Liver (tissue), 9 donors: Measurements from ENCODE around the gene DYNC2LI1. TPM values are rescaled to one million over a fixed set of nuclear protein-coding genes. Genes with fewer than 3 reads are reported as not detected.

Experiments
- DNase-seq: peaks from one replicate; pipeline ENCODE4 v3.0.0-alpha.2; 2017; ENCODE audit warnings: low spot score
- H3K27ac ChIP-seq, 2 donors: one replicate each; pipeline ENCODE4 v1.7.0; 2013; ENCODE audit warnings: inconsistent platforms in 2 of 2, low read length in 2 of 2, control low read depth in 1 of 2, low read depth in 1 of 2, mild to moderate bottlenecking in 1 of 2
- H3K27me3 ChIP-seq, 4 donors: one replicate each; pipeline versions ENCODE4 v1.6.1 to v1.7.0; 2013; ENCODE audit warnings: low read length in 3 of 4, inconsistent platforms in 1 of 4, mild to moderate bottlenecking in 1 of 4, moderate library complexity in 1 of 4; ENCODE audit not compliant: control insufficient read depth in 4 of 4, insufficient read depth in 4 of 4
- H3K36me3 ChIP-seq, 4 donors: one replicate each; pipeline versions ENCODE4 v1.6.1 to v1.7.0; 2013; ENCODE audit warnings: low read length in 3 of 4, mild to moderate bottlenecking in 3 of 4, low read depth in 1 of 4, moderate library complexity in 1 of 4; ENCODE audit not compliant: control insufficient read depth in 4 of 4, insufficient read depth in 3 of 4
- H3K4me1 ChIP-seq, 4 donors: one replicate each; pipeline versions ENCODE4 v1.6.1 to v1.7.0; 2013; ENCODE audit warnings: low read length in 3 of 4, mild to moderate bottlenecking in 3 of 4, moderate library complexity in 1 of 4; ENCODE audit not compliant: control insufficient read depth in 4 of 4, insufficient read depth in 4 of 4
- H3K4me3 ChIP-seq, 3 donors: one replicate each; pipeline versions ENCODE4 v1.6.1 to v1.7.0; 2013; ENCODE audit warnings: low read length in 3 of 3, control low read depth in 1 of 3, low read depth in 1 of 3, mild to moderate bottlenecking in 1 of 3
- H3K9ac ChIP-seq, 2 donors: one replicate each; pipeline ENCODE4 v1.7.0; 2013; ENCODE audit warnings: low read length in 2 of 2, mild to moderate bottlenecking in 2 of 2, moderate library complexity in 2 of 2, control low read depth in 1 of 2, low read depth in 1 of 2
- H3K9me3 ChIP-seq, 4 donors: one replicate each; pipeline versions ENCODE4 v1.6.1 to v1.7.0; 2013; ENCODE audit warnings: low read length in 3 of 4; ENCODE audit not compliant: control insufficient read depth in 4 of 4
- FOXA1 ChIP-seq: IDR thresholded peaks from 2 replicates; pipeline ENCODE4 v1.6.1; 2016; ENCODE audit warnings: antibody characterized with exemption
- FOXA2 ChIP-seq: IDR thresholded peaks from 2 replicates; pipeline ENCODE4 v1.6.1; 2016; ENCODE audit warnings: antibody characterized with exemption
- GABPA ChIP-seq, 2 donors: IDR thresholded peaks in 1 of 2; conservative IDR thresholded peaks in 1 of 2; 2 replicates each; pipeline ENCODE4 v1.6.1; 2016; ENCODE audit warnings: antibody characterized with exemption in 2 of 2, mild to moderate bottlenecking in 1 of 2, moderate library complexity in 1 of 2
- HNF4A ChIP-seq, 2 donors: conservative IDR thresholded peaks; 2 replicates each; pipeline ENCODE4 v1.6.1; 2016; ENCODE audit warnings: antibody characterized with exemption in 2 of 2, mild to moderate bottlenecking in 2 of 2
- HNF4G ChIP-seq: IDR thresholded peaks from 2 replicates; pipeline ENCODE4 v1.6.1; 2016; ENCODE audit warnings: antibody characterized with exemption
- JUND ChIP-seq, 2 donors: IDR thresholded peaks; 2 replicates each; pipeline ENCODE4 v1.6.1; 2016; ENCODE audit warnings: antibody characterized with exemption in 2 of 2
- RAD21 ChIP-seq, 2 donors: IDR thresholded peaks; 2 replicates each; pipeline ENCODE4 v1.6.1; 2016; ENCODE audit warnings: antibody characterized with exemption in 2 of 2, mild to moderate bottlenecking in 2 of 2
- RXRA ChIP-seq, 2 donors: IDR thresholded peaks; 2 replicates each; pipeline ENCODE4 v1.6.1; 2017 to 2018; ENCODE audit warnings: antibody characterized with exemption in 2 of 2, mild to moderate bottlenecking in 1 of 2
- SP1 ChIP-seq: IDR thresholded peaks from 2 replicates; pipeline ENCODE4 v1.6.1; 2018; ENCODE audit warnings: antibody characterized with exemption, mild to moderate bottlenecking
- TAF1 ChIP-seq: conservative IDR thresholded peaks from 2 replicates; pipeline ENCODE4 v1.6.1; 2016; ENCODE audit warnings: antibody characterized with exemption, mild to moderate bottlenecking
- YY1 ChIP-seq: IDR thresholded peaks from 2 replicates; pipeline ENCODE4 v1.6.1; 2016; ENCODE audit warnings: antibody characterized with exemption, mild to moderate bottlenecking
- WGBS: extraction: QIAGEN DNeasy Blood & Tissue Kit; methylation state at CpG from one replicate; pipeline ENCODE4 v1.1.7; 2013; 5-methylcytosine and 5-hydroxymethylcytosine counted together
- polyA plus RNA-seq, 2 donors: library from polyadenylated mRNA; stranded (reverse) in 1 of 2; unstranded in 1 of 2; fragments of 200-250 nt in 1 of 2; fragments of >200 nt in 1 of 2; fragmentation: Nextera tagmentation in 1 of 2; extraction: Ambion mirVana in 1 of 2; gene quantifications; one replicate each; pipeline versions ENCODE4 v1.2.1 to v1.2.3, GENCODE V29; 2013 to 2015
- total RNA-seq, 2 donors: library from RNA; depleted of rRNA; stranded (reverse); fragments of >200 nt; gene quantifications; one replicate each; pipeline ENCODE4 v1.2.3, GENCODE V29; 2014
- TF ChIP-seq, protein P1 (sequence below): IDR thresholded peaks from 2 replicates; pipeline ENCODE4 v1.6.1; 2016; ENCODE audit warnings: antibody characterized with exemption
- TF ChIP-seq, protein P2 (sequence below): fragments of 150-350 bp; IDR thresholded peaks from 2 replicates; pipeline ENCODE4 v1.5.1; 2017; ENCODE audit warnings: improper control_type of control experiment, low read depth, low read length; ENCODE audit not compliant: missing input control
- TF ChIP-seq, protein P3 (sequence below): IDR thresholded peaks from 2 replicates; pipeline ENCODE4 v1.6.1; 2016; ENCODE audit warnings: antibody characterized with exemption, mild to moderate bottlenecking
- TF ChIP-seq, protein P4 (sequence below): IDR thresholded peaks from 2 replicates; pipeline ENCODE4 v1.6.1; 2016; ENCODE audit warnings: antibody characterized with exemption
- donor health status: healthy.
- donor health status: healthy.
- donor health status: healthy.
- donor health status: healthy.
- donor health status: healthy.

DYNC2LI1 gene
- total and polyA plus RNA-seq, 4 donors: 5.4 to 6.1 (median 5.7) TPM

DNA sequence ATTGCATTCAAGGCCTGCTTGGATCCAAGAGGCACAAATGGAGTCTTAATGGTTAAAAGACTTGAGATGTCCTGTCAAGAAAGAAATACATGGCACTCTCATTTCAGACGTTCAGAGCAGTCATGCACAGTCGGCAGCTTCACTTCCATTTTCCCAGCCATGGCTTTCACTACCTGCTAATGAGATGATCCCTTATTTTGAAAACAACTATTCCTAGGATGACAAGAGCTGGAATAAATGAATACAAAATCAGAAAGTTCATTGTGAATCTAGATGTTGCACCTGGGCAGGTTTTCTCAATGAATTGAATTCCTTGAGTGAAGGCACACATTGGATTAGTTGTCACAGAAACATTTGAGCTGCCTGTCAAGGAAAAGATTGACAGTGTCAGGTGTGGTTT lies 39.1 kb downstream of the DYNC2LI1 start:
- Histone ChIP-seq H3K27ac (no peak overlapping the region), H3K36me3 (peaks cover 0 to 16% (median 6%) of the 10 kb centered on the region in 4 donors), H3K9ac (no peak overlapping the region), H3K4me3 (no peak overlapping the region), H3K27me3 (no peaks in the 10 kb centered on the region), H3K4me1 (peaks cover 4 to 31% (median 17%) of the 10 kb centered on the region in 4 donors), H3K9me3 (no peaks in the 10 kb centered on the region)
- no peak for DNase-seq
- WGBS: 59% methylated on average over 2 of the region's 2 CpGs
- TF ChIP-seq YY1 (no peak), RXRA (IDR thresholded peaks at IDR 0.05) (no peak), RAD21 (IDR thresholded peaks at IDR 0.05) (no peak), TAF1 (no peak), JUND (IDR thresholded peaks at IDR 0.05) (no peak), HNF4G (no peak)
- TF ChIP-seq, protein P1, sequence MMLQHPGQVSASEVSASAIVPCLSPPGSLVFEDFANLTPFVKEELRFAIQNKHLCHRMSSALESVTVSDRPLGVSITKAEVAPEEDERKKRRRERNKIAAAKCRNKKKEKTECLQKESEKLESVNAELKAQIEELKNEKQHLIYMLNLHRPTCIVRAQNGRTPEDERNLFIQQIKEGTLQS: no peak

DNA sequence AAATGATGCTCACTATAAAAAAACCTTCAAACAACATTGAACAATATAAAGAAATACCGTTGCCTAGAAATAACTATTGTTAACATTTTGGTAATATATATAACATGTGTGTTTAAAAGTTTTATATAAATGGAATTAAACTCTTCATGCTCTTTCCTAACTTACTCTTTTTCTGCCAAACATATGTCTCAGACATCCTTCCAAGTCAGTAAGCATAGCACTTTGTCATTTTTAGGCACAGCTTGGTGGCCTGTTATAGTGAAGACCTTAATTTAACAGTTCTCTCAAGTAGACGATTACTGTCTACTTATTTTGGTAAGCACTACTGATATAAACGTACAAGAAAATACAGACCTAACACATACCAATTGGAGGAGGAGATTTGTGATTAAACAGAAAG lies 40.9 kb downstream of the DYNC2LI1 start:
- Histone ChIP-seq H3K4me1 (peaks cover 2 to 22% (median 4%) of the 10 kb centered on the region in 4 donors), H3K36me3 (peaks cover 0 to 16% (median 6%) of the 10 kb centered on the region in 4 donors), H3K27me3 (no peaks in the 10 kb centered on the region), H3K27ac (no peak overlapping the region), H3K4me3 (no peak overlapping the region), H3K9ac (no peak overlapping the region), H3K9me3 (no peaks in the 10 kb centered on the region)
- TF ChIP-seq GABPA (IDR thresholded peaks at IDR 0.05 in 1 of 2, conservative IDR thresholded peaks at IDR 0.05 in 1 of 2) (no peak), FOXA2 (no peak), FOXA1 (no peak), HNF4G (no peak), RAD21 (IDR thresholded peaks at IDR 0.05) (no peak), SP1 (no peak), HNF4A (conservative IDR thresholded peaks at IDR 0.05) (no peak), YY1 (no peak), RXRA (IDR thresholded peaks at IDR 0.05) (no peak)
- TF ChIP-seq, protein P1: no peak
- TF ChIP-seq, protein P2, sequence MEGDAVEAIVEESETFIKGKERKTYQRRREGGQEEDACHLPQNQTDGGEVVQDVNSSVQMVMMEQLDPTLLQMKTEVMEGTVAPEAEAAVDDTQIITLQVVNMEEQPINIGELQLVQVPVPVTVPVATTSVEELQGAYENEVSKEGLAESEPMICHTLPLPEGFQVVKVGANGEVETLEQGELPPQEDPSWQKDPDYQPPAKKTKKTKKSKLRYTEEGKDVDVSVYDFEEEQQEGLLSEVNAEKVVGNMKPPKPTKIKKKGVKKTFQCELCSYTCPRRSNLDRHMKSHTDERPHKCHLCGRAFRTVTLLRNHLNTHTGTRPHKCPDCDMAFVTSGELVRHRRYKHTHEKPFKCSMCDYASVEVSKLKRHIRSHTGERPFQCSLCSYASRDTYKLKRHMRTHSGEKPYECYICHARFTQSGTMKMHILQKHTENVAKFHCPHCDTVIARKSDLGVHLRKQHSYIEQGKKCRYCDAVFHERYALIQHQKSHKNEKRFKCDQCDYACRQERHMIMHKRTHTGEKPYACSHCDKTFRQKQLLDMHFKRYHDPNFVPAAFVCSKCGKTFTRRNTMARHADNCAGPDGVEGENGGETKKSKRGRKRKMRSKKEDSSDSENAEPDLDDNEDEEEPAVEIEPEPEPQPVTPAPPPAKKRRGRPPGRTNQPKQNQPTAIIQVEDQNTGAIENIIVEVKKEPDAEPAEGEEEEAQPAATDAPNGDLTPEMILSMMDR: no peak
- TF ChIP-seq, protein P3, sequence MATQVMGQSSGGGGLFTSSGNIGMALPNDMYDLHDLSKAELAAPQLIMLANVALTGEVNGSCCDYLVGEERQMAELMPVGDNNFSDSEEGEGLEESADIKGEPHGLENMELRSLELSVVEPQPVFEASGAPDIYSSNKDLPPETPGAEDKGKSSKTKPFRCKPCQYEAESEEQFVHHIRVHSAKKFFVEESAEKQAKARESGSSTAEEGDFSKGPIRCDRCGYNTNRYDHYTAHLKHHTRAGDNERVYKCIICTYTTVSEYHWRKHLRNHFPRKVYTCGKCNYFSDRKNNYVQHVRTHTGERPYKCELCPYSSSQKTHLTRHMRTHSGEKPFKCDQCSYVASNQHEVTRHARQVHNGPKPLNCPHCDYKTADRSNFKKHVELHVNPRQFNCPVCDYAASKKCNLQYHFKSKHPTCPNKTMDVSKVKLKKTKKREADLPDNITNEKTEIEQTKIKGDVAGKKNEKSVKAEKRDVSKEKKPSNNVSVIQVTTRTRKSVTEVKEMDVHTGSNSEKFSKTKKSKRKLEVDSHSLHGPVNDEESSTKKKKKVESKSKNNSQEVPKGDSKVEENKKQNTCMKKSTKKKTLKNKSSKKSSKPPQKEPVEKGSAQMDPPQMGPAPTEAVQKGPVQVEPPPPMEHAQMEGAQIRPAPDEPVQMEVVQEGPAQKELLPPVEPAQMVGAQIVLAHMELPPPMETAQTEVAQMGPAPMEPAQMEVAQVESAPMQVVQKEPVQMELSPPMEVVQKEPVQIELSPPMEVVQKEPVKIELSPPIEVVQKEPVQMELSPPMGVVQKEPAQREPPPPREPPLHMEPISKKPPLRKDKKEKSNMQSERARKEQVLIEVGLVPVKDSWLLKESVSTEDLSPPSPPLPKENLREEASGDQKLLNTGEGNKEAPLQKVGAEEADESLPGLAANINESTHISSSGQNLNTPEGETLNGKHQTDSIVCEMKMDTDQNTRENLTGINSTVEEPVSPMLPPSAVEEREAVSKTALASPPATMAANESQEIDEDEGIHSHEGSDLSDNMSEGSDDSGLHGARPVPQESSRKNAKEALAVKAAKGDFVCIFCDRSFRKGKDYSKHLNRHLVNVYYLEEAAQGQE: no peak
- TF ChIP-seq, protein P4, sequence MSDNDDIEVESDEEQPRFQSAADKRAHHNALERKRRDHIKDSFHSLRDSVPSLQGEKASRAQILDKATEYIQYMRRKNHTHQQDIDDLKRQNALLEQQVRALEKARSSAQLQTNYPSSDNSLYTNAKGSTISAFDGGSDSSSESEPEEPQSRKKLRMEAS: no peak
- no peak for DNase-seq
- WGBS: 93% methylated on average over 3 of the region's 3 CpGs
